HG02885 (cell line): ENCODE results near the gene SH2D3C.
A peak's percentile ranks its signal among the peaks of the same experiment; 100 is the strongest.

ENCODE experiments used
- ATAC-seq: cut with Tn5 transposase; IDR thresholded peaks from one replicate; pipeline ENCODE4 v1.9.1; 2021; ENCODE audit warnings: mild to moderate bottlenecking; ENCODE audit not compliant: unreplicated experiment, poor library complexity

SH2D3C gene

DNA sequence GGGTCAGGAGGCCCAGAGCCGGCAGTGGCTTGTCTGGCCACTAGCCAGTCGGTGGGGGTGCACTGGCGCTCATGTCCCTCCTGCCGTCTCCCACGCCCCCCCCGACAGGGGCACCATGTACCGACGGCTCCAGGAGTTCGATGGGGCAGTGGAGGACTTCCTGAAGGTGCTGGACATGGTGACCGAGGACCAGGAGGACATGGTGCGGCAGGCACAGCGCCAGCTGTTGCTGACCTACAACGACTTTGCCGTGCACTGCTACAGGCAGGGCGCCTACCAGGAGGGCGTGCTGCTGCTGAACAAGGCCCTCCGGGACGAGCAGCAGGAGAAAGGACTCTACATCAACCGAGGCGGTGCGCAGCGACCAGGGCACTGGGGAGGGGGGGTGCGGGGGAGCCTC, 54.5 kb downstream of the SH2D3C start:
- no peak for ATAC-seq

GRCh38 chr9:127723444-127723843, 55.0 kb downstream of the SH2D3C start:
- ATAC-seq: no peak

DNA sequence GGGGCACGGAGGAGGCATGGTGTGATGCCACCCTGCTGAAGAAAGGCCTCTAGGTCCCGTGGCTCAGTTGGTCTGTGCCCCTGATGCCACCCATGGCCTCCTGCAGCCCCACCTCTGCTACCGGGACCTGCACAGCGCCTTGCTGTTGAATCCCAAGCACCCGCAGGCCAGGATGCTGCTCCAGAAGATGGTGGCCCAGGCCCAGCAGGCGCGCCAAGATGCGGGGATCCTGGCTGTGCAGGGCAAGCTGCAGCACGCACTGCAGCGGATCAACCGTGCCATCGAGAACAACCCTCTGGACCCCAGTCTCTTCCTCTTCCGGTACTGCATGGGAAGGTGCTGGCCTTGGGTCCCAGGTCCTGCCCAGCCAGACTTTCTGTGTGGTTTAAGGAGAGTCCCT, 55.5 kb downstream of the SH2D3C start:
- ATAC-seq: no peak

GRCh38 chr9:127722055-127722745, 56.3 kb downstream of the SH2D3C start:
- no peak for ATAC-seq

- ATAC-seq: no peak
Measured at GRCh38 chr9:127721391-127721821, 57.1 kb downstream of the SH2D3C start.

DNA sequence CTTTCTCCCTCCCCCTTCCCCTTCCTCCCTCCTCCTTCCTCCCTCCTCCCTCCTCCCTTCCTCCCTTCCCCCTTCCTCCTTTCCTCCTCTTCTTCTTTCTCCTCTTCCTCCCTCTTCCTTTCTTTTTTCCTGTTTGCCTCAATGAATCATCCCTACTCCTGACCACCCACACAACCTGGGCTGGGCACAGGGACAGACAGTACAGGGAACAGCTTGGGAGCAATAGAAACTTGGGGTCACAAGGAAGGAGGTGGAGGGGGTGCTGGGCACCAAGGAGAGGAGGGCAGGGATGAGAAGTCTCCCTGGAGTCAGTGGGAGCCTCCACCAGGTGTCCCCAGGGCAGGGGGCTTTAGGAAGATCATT, 57.6 kb downstream of the SH2D3C start:
- no peak for ATAC-seq

DNA sequence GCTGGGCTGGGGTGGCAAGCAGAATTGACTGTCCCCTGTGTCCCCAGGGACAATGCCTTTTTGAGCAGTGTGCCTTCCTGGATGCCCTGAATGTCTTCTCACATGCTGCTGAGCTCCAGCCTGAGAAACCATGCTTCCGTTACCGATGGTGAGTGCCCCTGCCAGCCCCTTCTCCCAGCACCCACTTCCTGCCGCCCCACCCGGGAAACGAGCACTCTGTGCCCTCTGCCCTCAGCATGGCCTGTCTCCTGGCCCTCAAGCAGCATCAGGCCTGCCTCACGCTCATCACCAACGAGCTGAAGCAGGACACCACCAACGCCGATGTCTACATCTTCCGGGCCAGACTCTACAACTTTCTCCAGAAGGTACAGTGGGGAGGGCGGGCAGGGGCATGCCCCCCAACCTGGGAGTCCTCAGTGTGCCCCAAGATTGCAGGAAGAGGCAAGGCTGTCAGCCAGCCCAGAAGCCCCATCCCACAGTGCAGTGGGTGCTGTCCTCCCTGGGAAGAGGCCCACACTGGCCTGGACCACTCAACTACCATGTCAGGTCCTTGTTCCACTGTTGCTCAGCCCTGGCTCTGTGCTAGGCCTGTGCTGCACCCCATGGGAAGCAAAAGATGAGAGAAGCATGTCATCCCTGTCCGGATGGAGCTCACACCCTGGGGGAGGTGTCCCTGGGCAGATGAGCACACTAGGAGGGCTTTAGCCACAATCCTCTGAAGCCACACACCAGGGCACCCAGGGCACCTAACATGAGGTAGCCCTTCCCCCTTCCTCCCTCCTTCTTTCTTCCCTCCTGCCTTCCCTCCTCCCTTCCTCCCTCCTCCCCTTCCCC, 58.2 kb downstream of the SH2D3C start:
- no peak for ATAC-seq

DNA sequence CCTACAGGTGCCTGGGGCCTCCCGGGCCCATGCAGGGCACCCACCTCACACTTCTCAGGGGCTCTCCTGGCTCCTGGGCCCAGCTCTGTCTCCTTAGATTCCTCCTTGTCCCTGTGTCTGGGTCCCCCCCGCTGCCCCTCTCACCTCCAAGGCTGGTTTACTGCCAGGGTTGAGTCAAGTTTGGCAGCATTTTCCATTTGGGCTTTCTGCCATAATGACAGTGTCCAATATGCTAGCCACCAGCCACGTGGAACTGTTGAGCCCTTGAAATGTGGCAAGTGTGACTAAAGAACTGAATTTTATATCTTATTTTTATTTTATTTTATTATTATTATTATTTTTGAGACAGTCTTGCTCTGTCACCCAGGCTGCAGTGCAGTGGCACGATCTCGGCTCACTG, 60.7 kb downstream of the SH2D3C start:
- no peak for ATAC-seq

DNA sequence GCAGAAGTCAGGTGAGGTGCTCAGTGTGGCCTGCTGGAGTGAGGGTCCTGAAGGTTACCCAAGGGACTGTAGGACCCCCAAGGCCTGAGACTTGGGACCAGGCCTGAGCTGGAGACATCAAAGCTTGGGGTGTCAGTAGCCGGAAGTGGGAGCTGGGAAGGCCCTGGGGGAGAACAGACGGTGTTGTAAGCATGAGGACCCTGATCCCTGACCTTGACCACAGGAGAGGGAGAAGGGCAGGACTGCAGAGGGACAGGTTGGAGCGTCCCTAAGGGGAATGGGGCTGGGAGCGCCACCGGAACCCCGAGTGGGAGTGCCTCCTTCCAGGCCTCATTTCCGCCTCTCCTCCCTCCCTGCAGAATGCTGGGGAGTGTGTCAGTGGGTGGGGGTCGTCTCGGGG, 62.1 kb downstream of the SH2D3C start:
- ATAC-seq: no peak

GRCh38 chr9:127715470-127716337, 62.8 kb downstream of the SH2D3C start, which contains the start of the genes PTRH1 and TTC16:
PTRH1 (minus strand) TSS chr9:127715663; CDS start chr9:127715639, 24 bp downstream.
TTC16 (plus strand) TSS chr9:127716079; CDS start chr9:127716146, 67 bp downstream.
- peak; percentile 93 for ATAC-seq

GRCh38 chr9:127714951-127715469, 63.5 kb downstream of the SH2D3C start:
- no peak for ATAC-seq

DNA sequence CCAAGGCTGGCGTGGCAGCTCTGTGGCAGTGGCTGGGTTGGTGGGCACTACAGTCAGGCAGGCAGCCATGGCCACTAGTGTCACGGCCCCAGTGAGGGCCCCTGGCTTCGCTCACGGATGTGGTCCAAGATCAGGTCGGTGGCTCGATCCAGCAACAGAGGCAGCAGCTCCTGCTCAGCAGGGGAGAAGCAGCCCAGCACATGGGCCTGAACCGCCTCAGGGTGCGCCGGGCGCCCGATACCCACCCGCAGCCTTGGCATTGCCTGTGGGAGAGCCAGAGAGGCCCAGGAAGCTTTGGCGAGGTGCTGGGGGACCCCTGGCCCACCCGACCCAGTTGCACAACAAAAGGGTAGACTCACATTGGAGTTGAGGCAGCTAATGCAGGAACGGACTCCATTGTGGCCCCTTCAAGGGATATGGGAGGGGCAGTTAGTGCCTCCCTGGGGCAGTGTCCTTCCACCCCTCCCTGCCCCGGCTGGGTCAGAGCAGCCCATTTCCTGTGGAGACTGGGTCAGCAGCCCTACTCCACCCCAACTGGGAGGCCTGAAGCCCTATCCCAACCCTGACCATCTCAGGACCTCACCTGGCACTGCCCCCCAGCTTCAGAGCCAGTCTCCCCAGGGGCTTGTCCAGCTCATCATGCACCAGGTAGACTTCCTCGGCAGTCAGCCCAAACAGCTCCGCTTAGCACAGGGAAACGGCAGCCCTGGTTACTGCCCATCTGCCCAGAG, 64.3 kb downstream of the SH2D3C start:
- no peak for ATAC-seq

DNA sequence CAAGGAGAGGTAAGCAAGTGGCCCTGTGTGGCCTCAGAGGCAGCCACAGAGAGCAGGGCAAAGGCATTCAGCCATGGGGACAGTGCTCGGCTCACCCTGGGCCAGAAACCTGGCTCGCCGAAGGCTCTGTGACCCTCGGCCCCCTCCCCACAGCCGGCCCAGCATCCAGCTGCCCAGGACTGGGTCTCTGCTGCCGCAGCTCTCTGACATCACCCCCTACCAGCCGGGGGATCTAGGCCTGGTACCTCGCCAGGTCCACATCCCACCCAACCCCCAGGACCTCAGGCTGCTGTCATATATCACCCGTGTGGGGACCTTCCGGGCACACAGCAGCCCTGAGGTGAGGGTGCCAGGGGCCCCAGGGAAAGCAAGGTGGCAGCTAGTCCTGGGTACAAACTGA, 65.6 kb downstream of the SH2D3C start:
- no peak for ATAC-seq

GRCh38 chr9:127712371-127712770, 66.1 kb downstream of the SH2D3C start:
- no peak for ATAC-seq

- no peak for ATAC-seq
Measured at GRCh38 chr9:127711831-127712274, 66.6 kb downstream of the SH2D3C start.

GRCh38 chr9:127711226-127711701, 67.2 kb downstream of the SH2D3C start:
- ATAC-seq: no peak

DNA sequence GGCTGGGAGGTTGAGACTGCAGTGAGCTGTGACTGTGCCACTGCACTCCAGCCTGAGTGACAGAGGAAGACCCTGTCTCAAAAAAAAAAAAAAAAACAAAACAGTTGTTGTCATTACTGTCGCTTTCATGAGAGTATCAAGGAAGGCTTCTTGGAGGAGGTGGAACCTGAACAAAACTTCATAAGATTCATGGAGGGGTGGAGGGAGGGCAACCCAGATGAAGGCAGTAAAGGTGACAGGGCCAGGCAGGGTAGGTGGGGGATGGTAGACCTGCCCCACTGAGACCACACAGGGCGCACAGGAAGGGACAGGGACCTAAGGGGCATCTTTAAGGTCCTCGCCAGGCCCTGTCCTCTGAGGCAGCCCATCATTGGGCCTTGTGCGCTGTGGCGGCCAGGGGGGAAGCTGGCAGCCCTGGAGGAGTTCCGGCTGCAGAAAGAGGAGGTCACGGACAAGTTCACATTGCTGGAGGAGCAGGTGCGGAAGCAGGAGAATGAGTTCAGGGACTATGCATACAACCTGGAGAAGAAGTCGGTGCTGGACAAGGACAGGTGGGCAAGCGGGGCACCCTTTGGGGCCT, 68.2 kb downstream of the SH2D3C start:
- ATAC-seq: no peak

- no peak for ATAC-seq
Measured at GRCh38 chr9:127708952-127709587, 69.4 kb downstream of the SH2D3C start.

DNA sequence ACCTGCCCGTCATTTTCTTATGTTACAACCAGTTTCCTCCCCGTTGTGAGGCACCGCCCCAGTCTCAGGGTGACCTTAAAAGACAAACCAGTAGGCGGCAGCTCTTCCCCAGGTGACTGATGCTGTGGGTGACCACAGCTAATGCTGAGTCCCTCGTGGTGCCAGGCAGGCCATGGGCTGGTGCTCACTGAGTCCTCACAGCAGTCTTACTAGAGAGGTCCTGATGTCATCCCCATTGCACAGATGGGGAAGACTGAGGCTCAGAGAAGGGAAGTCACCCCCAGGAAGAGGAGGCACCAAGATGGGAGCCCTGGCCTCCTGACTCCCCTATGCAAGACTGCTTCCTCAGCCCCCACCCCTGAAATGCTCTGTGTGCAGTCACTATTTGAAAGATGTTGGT, 70.7 kb downstream of the SH2D3C start:
- no peak for ATAC-seq
